ENCODE data around the gene KRTAP5-2.
"Not testable (repeated sequence)": the region's sequence is repeated elsewhere in the genome, so short reads cannot be mapped to it uniquely, and the experiment has no call there.

KRTAP5-2 gene

GRCh38 chr11:1625541-1625940 is 27.4 kb upstream of the KRTAP5-2 start:
- FAIRE-seq (no peak), DNase-seq (ENCODE audit: insufficient read length, low spot score) (no peak)
- TF ChIP-seq CTCF (IDR thresholded peaks at IDR 0.05; ENCODE audit: insufficient read depth, missing control alignments), result no peak

- FAIRE-seq (no peak), DNase-seq (ENCODE audit: insufficient read length, low spot score) (no peak)
- no peak for TF ChIP-seq CTCF (IDR thresholded peaks at IDR 0.05; ENCODE audit: insufficient read depth, missing control alignments)
These were observed 26.5 kb upstream of the KRTAP5-2 start for GRCh38 chr11:1624621-1625020.

GRCh38 chr11:1623716-1624115 is 25.6 kb upstream of the KRTAP5-2 start:
- DNase-seq (ENCODE audit: insufficient read length, low spot score), result no peak
- no peak for FAIRE-seq
- TF ChIP-seq CTCF (IDR thresholded peaks at IDR 0.05; ENCODE audit: insufficient read depth, missing control alignments), result no peak

- no peak for FAIRE-seq
- DNase-seq (ENCODE audit: insufficient read length, low spot score), result no peak
- no peak for TF ChIP-seq CTCF (IDR thresholded peaks at IDR 0.05; ENCODE audit: insufficient read depth, missing control alignments)
These were observed 24.0 kb upstream of the KRTAP5-2 start, which contains the start of gene KRTAP5-4 for GRCh38 chr11:1622086-1622485. Gene KRTAP5-4, minus strand, starts transcription at chr11:1622138. Its CDS starts 45 bp downstream, at chr11:1622093.

- DNase-seq (ENCODE audit: insufficient read length, low spot score), result no peak
- no peak for TF ChIP-seq CTCF (IDR thresholded peaks at IDR 0.05; ENCODE audit: insufficient read depth, missing control alignments)
- no peak for FAIRE-seq
These were observed 21.4 kb upstream of the KRTAP5-2 start for GRCh38 chr11:1619449-1619848.

- FAIRE-seq, result no peak
- TF ChIP-seq CTCF (IDR thresholded peaks at IDR 0.05; ENCODE audit: insufficient read depth, missing control alignments), result no peak
- no peak for DNase-seq (ENCODE audit: insufficient read length, low spot score)
These were observed 20.1 kb upstream of the KRTAP5-2 start for GRCh38 chr11:1618231-1618630.

GRCh38 chr11:1608363-1608762 is 10.3 kb upstream of the KRTAP5-2 start, which contains the start of gene KRTAP5-3:
Gene KRTAP5-3, minus strand, starts transcription at chr11:1608463. Its CDS starts 78 bp downstream, at chr11:1608385.
- no peak for TF ChIP-seq CTCF (IDR thresholded peaks at IDR 0.05; ENCODE audit: insufficient read depth, missing control alignments)
- FAIRE-seq, result no peak
- DNase-seq (ENCODE audit: insufficient read length, low spot score), result no peak

GRCh38 chr11:1607901-1608300 is 9.8 kb upstream of the KRTAP5-2 start:
- not testable (repeated sequence) for FAIRE-seq; DNase-seq (ENCODE audit: insufficient read length, low spot score)

GRCh38 chr11:1607156-1607845 is 9.2 kb upstream of the KRTAP5-2 start:
- DNase-seq (ENCODE audit: insufficient read length, low spot score); FAIRE-seq: not testable (repeated sequence)

GRCh38 chr11:1605923-1606322 is 7.8 kb upstream of the KRTAP5-2 start:
- not testable (repeated sequence) for FAIRE-seq; DNase-seq (ENCODE audit: insufficient read length, low spot score)

All from D721Med (cell line).